ENCODE measurements around the gene SCAI. TPM values are rescaled to one million over a fixed set of nuclear protein-coding genes. Genes with fewer than 3 reads are reported as not detected.

SCAI gene
- total and polyA plus RNA-seq, 2 of the 4 experiments (the other 2 are of a cell fraction): 3.6 to 14.5 TPM

- TF ChIP-seq RCOR1 (IDR thresholded peaks at IDR 0.05; ENCODE audit: insufficient replicate concordance, low read length) (no peak), FOS (IDR thresholded peaks at IDR 0.05; ENCODE audit: low read depth, low read length) (peak; percentile 18; the same call in 1 of the 2 replicates), CHD1 (IDR thresholded peaks at IDR 0.05; ENCODE audit: low read depth, low read length) (no peak), CEBPB (IDR thresholded peaks at IDR 0.05; ENCODE audit: low read depth, low read length) (peak; percentile 77)
- TF ChIP-seq, protein P1, sequence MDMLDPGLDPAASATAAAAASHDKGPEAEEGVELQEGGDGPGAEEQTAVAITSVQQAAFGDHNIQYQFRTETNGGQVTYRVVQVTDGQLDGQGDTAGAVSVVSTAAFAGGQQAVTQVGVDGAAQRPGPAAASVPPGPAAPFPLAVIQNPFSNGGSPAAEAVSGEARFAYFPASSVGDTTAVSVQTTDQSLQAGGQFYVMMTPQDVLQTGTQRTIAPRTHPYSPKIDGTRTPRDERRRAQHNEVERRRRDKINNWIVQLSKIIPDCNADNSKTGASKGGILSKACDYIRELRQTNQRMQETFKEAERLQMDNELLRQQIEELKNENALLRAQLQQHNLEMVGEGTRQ (IDR thresholded peaks at IDR 0.05; ENCODE audit: low read depth, low read length): no peak
- POLR2A ChIA-PET (ENCODE audit: unreplicated experiment): no interaction called here
- Histone ChIP-seq H3K36me3 (ENCODE audit: control insufficient read depth, insufficient read depth, low read length) (no peaks in the 10 kb centered on the region; the same call in 1 of the 2 replicates), H3K27ac (ENCODE audit: insufficient read depth, low read length) (peak overlapping the region; percentile 86), H3K14ac (replicated peaks; ENCODE audit: low read depth, low read length) (0 out of 2 replicates have a peak overlapping the region, but pooled peaks have one; percentile 55), H4K20me1 (ENCODE audit: insufficient read depth, low read length) (no peaks in the 10 kb centered on the region; the same call in 1 of the 2 replicates), H3K4me1 (ENCODE audit: control insufficient read depth, insufficient read depth, low read length) (no peaks in the 10 kb centered on the region; the same call in 1 of the 2 replicates), H3K4me2 (ENCODE audit: low read depth, low read length) (no peak overlapping the region), H4K5ac (ENCODE audit: low read depth, low read length) (peak overlapping the region; percentile 67; the same call in 1 of the 2 replicates), H2BK5ac (ENCODE audit: low read depth, low read length, poor library complexity, severe bottlenecking) (peak overlapping the region; percentile 99), H3K79me1 (ENCODE audit: low read depth in 1 of 2, low read length in 2 of 2) (no peaks in the 10 kb centered on the region), H3K18ac (ENCODE audit: low read depth, low read length) (peak overlapping the region; percentile 86; the same call in 1 of the 2 replicates), H3K9me3 (ENCODE audit: control insufficient read depth, insufficient read depth, low read length) (peaks cover 2% of the 10 kb centered on the region; the same call in 1 of the 2 replicates), H4K91ac (ENCODE audit: insufficient read depth, low read depth, low read length) (peak overlapping the region; percentile 74; the same call in 1 of the 2 replicates), H3K9ac (ENCODE audit: low read depth, low read length) (no peak overlapping the region), H3K27me3 (ENCODE audit: control insufficient read depth, insufficient read depth, low read length) (no peaks in the 10 kb centered on the region), H3K4me3 (ENCODE audit: insufficient read depth, low read depth, low read length) (no peak overlapping the region), H3K9me1 (ENCODE audit: insufficient read depth, low read length) (no peaks in the 10 kb centered on the region), H2AK9ac (replicated peaks; ENCODE audit: low read depth, low read length, poor library complexity) (no peak overlapping the region), H4K8ac (ENCODE audit: low read depth in 2 of 2, low read length in 2 of 2) (peak overlapping the region in 1 of 2 experiments; percentile 46; a peak in 2 of 4 replicates), H2BK20ac (ENCODE audit: low read depth, low read length) (peak overlapping the region; percentile 90), H3K23ac (ENCODE audit: low read depth, low read length) (peak overlapping the region; percentile 86; the same call in 1 of the 2 replicates), H2BK120ac (ENCODE audit: low read depth, low read length) (peak overlapping the region; percentile 91), H2BK15ac (ENCODE audit: low read depth, low read length) (no peak overlapping the region), H3K56ac (ENCODE audit: extremely low read depth, insufficient read depth, low read length) (no peak overlapping the region), H2AFZ (replicated peaks; ENCODE audit: low read length, poor library complexity) (peak overlapping the region; percentile 77), H2AK5ac (ENCODE audit: low read depth, low read length) (peak overlapping the region; percentile 49; the same call in 1 of the 2 replicates), H3K4ac (ENCODE audit: low read depth, low read length) (peak overlapping the region; percentile 90)
- in situ Hi-C loops (cut with MboI; ENCODE audit: low sequenced_read_pairs) (no loop called here), intact Hi-C loops (cut with micrococcal nuclease) (loop anchor here (2.0 kb wide), 1 partner anchor 20 kb away; the partner anchor contains the start of gene GOLGA1), dilution Hi-C loops (cut with HindIII; ENCODE audit: low sequenced_read_pairs, unreplicated experiment) (no loop called here)
- ATAC-seq (ENCODE audit: low read depth): no peak; the same call in none of the 2 replicates
- no TSS peak for BruUV-seq (replicated peaks)
- CTCF ChIA-PET: interaction anchor here (0.6 to 0.9 kb wide), 2 partner anchors 9 to 10 kb away, joined by 3 to 8 read pairs; no protein-coding TSS in a partner anchor
- WGBS, 2 experiments (ENCODE audit: extremely low coverage in 2 of 2, insufficient read length in 1 of 2): no CpG with 5 or more reads among the region's 2 CpGs
- peak; percentile 83 for DNase-seq
Observed at GRCh38 chr9:124960409-124960752, 182.9 kb downstream of the SCAI start.
